GM10266 (cell line): ENCODE measurements around the gene NF1.

Source experiments
- DNase-seq: peaks from one replicate; pipeline ENCODE4 v3.0.0; 2012; ENCODE audit errors: extremely low spot score
- TF ChIP-seq, protein P1 (sequence below): IDR thresholded peaks from 2 replicates; pipeline ENCODE4 v1.5.1; 2012; ENCODE audit warnings: mild to moderate bottlenecking, low read depth; ENCODE audit not compliant: control insufficient read depth, insufficient read depth; ENCODE audit errors: missing control alignments

The NF1 gene

DNA sequence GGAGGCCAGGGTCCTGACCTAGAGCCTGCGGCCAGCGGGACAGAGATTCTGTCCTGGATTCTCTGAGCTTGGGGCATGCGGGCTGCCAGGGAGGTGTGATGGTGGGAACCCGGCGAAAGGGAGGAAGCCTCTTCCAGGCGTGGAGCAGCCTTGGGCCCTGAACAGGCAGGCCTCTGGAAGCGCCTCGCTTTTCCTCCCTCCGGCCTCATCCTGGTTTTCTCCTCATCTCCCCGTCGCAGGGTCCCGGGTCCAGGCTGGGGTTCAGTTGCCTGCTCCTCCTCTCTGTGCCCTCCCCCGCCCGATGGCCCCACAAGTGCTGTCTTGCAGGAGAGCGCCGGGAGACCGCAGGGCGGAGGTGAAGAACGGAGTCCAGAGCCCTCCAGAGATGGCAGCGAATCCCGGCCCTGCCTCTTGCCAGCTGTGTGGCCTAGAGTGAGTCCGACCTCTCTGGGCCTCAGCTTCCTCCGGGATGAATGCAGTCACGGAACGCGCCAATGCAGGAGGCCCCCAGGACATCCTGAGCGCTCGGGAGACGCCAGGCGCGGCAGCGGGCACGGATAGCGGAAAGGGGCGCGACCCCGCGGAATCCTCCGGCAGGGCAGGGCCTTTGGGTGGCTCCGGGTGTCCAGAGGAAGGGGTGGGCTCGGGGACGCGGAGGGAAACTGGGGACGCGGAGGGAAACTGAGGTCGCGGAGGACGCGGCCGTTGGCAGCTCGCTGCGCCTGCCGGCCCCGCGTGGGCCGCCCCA lies 296.1 kb downstream of the NF1 start:
- TF ChIP-seq, protein P1, sequence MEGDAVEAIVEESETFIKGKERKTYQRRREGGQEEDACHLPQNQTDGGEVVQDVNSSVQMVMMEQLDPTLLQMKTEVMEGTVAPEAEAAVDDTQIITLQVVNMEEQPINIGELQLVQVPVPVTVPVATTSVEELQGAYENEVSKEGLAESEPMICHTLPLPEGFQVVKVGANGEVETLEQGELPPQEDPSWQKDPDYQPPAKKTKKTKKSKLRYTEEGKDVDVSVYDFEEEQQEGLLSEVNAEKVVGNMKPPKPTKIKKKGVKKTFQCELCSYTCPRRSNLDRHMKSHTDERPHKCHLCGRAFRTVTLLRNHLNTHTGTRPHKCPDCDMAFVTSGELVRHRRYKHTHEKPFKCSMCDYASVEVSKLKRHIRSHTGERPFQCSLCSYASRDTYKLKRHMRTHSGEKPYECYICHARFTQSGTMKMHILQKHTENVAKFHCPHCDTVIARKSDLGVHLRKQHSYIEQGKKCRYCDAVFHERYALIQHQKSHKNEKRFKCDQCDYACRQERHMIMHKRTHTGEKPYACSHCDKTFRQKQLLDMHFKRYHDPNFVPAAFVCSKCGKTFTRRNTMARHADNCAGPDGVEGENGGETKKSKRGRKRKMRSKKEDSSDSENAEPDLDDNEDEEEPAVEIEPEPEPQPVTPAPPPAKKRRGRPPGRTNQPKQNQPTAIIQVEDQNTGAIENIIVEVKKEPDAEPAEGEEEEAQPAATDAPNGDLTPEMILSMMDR, result no peak
- no peak for DNase-seq

DNA sequence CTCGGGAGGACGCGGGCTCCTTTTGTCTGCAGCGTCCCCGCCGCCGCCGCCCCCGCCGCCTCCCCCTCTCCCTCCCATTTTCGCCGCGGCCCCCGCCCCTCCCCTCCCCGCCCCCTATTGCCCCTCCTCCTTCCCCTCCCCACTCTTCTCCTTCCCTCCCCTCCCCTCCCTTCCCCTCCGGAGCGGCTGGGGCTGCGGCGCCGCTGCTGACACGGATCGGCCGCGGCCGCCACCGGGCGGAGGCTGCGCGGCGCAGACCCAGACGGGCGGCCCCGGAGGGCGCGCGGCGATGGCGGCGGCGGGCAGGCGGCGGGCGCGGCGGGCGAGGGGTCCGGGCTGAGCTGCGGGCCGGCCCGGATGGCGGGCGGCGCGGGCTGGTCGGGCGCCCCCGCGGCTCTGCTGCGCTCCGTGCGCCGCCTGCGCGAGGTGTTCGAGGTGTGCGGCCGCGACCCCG lies 296.7 kb downstream of the NF1 start, which contains the start of gene RAB11FIP4:
Gene RAB11FIP4 (plus strand): TSS at position 180 of the 454 bp plus-strand sequence. CDS start 178 bp downstream, at position 358.
- peak; percentile 63 for DNase-seq
- TF ChIP-seq, protein P1, result no peak

DNA sequence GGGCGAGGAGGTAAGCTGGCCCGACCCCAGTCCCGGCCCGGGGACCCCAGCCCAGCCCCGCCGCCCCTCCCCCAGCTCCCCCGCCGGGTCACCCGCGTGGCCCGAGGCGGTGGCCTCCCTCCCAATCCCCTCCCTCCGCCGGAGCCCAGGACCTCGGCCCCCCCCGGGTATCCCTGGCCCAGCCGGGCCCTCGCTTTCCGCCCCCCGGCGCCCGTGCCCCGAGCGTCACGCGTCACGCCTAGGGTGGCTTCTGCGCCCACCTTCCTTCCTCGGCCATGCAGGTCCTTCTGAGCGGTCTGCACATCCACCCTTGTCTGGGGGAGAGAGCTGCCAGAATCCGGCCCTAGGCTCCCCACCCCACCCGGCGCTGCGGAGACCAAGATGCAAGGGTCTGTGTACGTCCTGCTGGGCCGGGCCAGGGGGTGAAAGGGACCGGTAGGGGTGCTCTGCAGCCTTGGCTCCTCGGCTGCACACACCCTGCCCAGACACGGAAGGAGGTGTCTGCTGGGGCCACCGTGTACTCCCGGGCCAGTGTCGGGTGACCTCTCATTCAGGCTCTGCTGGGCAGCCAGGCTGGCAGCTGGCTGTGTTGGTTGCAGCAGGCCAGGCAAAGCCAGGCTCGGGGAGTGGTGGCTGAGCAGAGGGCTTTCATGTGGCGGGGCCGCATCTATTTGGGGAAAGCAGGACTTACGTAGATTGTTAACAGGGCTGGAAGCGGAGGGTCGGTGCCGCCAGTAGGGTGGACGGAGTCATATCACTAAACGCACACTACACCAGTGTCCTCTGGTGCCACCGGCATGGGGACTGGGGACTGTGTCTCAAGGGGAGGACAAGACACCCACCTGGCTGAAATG lies 297.5 kb downstream of the NF1 start:
- TF ChIP-seq, protein P1, result no peak
- DNase-seq, result no peak

DNA sequence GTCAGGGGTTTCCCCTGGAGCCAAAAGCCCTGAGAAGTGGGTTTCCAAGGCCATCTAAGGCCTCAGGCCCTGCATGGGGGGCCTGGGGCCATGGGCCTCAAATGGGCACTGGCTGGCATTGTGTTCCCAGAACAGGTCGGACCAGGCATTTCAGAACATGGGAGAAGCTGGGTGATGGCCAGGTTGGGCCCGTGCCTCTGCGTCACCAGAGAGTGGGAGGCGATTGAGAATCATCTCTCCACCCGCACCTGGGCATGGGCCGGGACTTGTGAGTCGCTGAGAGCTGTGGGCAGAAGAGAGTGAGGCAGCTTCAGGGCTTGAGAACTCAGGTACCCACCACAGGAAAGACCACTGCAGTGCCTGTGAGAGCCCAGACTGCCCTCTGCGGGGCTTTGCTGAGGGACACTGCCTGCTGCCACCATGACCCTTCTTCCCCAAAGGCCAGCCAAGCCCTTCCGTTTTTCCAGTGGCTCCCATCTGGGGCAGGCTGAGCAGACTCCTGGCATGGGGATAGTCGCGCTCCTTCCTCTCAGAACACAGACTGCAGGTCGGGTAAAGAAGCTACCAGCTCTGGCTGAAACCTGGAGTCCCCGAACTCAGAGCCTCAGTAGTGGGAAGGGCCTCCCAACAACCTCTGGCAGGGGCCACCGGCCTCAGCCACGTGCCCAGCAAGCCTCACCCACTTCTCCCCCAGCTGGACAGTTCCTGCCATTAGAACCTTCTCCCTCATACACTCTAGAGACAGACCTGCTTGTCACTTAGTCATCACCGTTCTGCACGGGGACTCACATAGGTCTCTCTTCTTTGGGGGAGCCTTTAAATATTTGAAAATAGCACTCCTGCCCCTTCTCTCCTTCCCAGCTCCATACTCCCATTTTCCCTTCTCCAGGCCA lies 298.3 kb downstream of the NF1 start:
- DNase-seq, result no peak
- TF ChIP-seq, protein P1, result no peak

DNA sequence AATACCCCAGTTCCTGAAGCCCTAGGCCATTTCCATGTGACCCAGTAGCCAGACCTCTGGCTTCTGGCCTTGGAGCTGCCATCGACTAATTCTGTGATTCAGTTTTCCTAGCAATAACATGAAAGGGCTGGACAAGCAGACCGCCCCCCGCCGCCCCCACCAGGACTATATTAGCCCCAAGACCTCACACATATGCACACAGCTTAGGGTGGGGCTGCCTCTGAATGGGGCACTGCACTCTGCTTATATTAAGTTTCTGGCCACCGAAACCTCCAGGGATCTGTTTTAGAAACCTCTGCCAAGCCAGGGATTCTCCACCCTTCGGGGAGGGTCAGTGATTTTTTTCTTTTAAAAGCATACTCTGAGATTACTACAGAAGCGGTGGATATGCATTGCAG lies 299.0 kb downstream of the NF1 start:
- DNase-seq, result no peak
- TF ChIP-seq, protein P1, result no peak

DNA sequence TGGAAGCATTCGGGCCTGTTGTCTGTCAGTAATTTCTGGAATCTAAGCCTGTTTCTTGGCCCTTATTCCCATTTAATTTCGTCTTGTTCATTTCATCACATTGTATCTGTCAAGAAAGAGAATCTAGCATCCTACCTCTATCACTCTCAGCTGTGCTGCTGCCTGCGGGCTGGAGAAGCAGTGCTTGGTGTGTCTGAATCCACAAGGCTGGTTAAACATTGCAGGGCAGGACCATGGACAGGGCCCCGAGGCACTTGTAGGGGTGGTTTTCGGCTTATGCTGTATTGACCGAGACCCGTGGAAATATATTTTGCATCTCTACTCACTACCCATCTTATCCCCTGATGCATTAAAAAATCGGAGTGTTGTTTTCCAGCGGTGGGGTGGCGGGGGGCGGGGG lies 299.8 kb downstream of the NF1 start:
- peak; percentile 72 for DNase-seq
- TF ChIP-seq, protein P1, result no peak
